GM18526 (cell line): ENCODE results near the gene BABAM2.

Experiments used
- POLR2A ChIP-seq: IDR thresholded peaks from 3 replicates; pipeline ENCODE4 v1.6.1; 2011; ENCODE audit not compliant: insufficient read length; ENCODE audit errors: extremely low read depth

BABAM2 gene

DNA sequence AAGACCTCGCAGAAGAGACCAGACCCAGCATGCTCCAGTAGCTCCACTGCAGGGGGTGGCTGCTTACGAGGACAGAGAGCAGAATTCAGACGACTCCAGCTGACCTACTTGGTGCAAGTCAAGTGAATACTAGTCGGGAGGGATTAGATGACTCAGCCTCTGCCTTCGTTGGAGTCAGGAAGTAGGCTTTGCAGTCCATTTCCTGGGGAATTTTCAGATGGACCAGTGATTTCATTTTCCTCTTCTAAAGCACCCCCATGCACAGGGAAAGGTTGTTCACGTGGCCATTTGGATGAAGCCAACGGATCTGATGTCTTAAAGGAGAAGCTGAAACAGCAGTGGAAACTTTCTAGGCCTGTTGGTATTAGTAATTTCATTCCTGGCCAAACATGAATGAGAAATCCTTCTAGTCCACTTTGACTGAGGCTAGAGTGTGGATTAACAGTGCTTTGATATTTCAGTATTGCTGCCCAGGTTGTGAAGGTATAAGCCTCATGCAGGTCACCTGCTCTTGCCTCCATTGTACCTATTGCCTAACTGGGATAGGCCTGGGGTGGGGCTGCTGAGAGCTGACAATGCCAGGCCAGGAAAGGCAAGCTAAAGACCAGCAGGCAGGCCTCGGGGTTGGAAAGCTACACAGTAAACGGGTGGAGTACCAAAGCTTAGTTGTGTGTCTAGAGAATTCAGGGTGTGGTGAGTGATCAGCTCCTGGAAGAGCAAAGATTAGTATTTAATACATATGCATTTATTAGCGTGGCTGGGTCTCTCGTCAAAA lies 384.6 kb downstream of the BABAM2 start:
- no peak for TF ChIP-seq POLR2A

DNA sequence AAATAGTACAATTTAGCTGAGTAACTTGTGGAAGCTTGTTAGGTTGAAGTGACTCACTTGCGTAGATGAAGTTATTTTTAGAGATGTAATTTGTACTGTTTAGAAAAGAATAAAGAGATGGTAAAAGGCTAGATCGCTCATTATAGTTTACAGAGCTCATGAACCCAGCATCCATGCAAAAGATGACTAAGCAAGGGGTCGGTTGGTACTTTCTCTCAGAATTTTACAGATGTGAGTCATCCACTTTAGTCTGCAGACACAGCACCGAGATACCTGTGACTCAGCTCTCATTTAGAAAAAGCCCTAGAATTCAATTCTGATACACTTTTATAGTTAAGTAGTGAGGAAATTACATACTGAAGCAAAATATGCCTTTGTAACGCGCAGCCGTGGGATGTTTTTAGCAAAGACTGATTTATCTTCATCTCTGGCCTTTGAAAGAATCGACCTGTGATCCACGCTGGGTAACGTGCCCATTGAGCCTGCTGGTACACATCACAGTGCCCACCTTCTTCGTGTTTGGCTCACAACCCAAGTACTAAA lies 385.6 kb downstream of the BABAM2 start:
- TF ChIP-seq POLR2A: no peak

GRCh38 chr2:28276807-28277206 lies 386.3 kb downstream of the BABAM2 start:
- TF ChIP-seq POLR2A: no peak

DNA sequence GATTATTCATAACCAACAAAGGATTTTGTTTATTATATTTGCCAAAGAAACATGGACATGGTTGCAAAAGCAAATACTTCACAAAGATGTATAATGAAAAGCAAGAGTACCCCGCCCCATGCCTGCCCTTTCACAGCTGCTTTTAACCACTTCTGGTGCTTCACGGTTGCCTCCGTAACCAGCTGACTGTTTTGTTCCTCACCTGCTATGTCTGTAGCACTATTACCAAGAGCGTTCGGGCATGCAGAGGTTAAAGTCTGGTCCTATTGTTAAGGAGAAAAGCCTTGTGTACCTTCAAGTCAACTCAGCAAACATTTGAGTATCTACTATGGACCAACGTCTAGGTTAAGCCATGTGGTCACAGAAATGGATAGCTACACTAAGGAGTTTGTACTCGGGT lies 386.9 kb downstream of the BABAM2 start:
- TF ChIP-seq POLR2A: no peak

DNA sequence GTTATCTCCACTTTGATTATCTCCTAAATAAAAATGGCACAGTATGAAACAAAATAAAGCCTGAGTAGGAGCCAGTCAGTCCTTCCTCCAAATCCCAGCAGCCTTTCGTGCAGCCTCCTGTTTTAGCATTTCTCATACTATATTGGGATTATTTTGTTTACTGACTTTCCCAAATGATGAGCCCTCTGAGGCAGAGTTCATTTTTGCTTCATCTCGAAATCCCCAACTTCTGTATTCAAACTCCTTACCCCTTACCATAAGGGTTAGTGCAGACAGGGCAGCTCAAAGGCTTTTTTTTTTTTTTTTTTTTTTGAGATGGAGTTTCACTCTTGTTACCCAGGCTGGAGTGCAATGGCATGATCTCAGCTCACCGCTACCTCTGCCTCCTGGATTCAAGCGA lies 388.8 kb downstream of the BABAM2 start:
- TF ChIP-seq POLR2A: no peak

DNA sequence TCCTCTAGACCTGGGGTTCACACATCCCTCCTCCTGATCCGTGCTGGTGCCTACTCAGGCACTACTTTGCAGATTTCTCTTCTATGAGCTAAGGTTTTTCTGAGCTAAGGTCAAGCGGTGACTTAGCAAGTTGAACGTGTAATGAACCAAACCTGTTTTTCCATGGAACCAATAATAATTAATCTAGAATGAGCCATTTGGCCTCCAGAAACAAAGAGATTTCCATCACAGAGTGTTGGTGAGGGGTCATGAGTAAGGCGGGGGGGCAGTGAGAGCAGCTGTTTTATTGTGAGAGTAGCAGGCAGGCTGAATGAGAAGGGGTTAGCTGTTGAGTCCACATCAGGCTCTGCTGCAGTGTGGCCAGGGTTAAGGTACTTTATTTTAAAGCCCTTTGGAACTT lies 390.1 kb downstream of the BABAM2 start:
- no peak for TF ChIP-seq POLR2A

DNA sequence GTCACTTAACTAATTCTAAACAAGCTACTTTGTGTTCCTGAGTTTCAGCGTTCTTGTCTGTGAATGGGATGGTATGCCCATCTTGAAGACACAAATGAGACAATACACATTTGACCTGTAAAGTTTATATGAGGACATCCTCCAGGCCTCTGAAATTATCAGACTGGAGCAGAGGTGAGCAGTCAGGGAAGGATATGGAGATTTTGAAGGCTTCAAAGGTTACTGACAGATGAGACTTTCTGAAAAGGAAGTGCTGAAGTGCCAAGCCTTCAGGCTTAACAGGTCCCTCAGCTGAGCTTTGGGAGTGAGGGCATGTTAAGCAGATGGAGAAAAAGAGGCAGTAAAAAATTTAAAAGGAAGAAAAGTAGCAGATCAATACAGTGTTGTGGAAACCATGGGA lies 391.2 kb downstream of the BABAM2 start:
- no peak for TF ChIP-seq POLR2A

GRCh38 chr2:28282248-28282647 lies 391.7 kb downstream of the BABAM2 start:
- TF ChIP-seq POLR2A: no peak

DNA sequence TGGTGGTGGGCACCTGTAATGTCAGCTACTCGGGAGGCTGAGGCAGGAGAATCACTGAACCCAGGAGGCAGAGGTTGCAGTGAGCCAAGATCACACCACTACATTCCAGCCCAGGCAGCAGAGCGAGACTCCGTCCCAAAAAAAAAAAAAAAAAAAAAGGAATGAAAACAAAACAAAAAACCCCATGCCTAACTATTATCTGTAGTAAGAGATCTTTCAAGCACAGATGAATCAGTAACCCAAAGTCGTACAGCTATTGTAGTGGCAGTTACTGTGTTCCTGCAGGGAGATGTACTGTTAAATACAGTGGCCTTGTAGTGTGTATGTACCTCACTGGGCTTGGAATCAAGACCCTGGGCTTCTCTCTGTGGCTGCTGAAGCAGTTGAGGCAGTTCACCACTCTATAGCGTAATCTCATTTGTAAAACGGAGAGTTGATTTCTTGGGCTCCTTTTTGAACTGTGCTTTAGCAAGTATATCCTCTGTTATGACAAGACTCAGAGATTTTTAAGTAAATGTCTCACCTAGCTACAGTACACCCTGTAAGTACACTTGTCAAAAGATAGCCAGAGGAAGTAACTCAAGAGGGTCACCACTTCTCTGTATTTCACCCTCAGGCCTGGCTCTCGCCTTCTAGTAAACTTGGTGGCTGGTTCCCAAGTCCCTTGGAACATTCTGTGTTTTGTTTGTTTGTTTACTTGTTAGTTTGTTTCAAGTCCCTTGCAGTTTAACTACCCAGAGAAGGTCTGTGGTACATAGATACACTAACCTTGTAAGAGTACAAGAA lies 392.5 kb downstream of the BABAM2 start:
- TF ChIP-seq POLR2A: no peak

DNA sequence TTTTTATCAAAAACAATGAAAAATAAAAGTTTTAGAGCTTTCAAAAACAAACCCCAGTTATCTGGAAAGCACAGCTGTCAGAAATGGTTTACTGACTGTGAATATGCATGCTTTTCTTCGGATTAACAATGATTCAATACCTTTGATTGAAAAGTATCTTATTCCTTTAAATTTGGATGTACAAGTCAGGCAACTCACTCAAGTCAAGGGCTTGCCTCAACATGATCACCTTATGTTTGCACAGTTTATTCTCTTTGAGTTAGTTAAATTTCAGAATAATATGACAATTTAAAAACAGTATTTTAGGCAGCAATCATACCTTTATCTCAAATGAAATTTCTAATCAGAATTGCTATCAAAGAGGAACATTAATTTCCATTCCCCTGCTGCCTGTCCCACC lies 393.3 kb downstream of the BABAM2 start:
- no peak for TF ChIP-seq POLR2A

- TF ChIP-seq POLR2A: no peak
These were observed 396.1 kb downstream of the BABAM2 start for GRCh38 chr2:28286678-28287077.

- TF ChIP-seq POLR2A: no peak
These were observed 396.9 kb downstream of the BABAM2 start for GRCh38 chr2:28287256-28287915.

DNA sequence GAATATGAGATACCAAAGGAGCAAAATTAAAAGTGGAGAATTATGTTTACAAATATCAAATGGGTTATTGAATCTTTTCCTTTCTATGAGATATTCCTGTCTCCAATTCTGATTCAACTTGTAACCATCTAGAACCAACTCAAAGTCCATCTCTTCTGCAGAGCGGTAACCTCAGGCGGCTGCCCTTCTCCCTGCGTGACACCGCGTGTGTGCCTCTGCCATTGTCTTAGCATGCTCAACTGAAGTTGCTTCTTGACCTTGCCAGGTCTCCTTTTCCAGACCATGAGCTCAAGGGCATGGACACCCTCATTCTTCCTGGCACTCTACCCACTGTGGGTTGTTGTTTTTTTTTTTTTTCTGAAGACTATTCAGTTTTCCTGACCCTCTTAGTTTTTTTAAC lies 398.1 kb downstream of the BABAM2 start:
- TF ChIP-seq POLR2A: no peak

DNA sequence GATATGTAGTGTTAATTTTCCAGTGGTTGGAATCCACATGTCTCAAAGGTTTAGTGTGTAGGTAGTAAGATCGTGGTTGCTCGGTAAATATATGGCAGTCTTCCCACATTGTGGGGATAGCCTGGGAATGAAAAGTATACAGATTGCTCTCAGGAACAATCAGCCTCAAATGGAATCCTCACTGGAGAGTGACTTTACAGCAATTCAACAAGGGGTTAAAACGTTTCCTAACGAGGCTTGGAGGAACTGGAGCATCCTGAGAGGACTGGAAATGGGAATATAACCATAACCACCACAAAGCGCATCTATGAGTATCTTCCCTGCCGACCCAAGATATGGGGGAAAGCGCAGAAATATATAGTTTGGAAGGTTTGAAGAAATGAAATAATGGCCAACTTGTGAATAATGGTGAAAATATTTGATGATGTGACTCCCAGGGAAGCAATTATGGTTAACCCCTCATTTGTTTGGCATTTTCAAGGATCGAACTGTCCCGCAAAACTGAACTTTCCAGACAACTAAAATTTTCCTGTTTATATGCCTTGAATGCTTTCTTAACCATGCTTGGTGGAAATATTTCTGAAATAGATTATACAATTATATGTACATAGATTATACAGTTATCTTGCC lies 401.4 kb downstream of the BABAM2 start:
- no peak for TF ChIP-seq POLR2A

DNA sequence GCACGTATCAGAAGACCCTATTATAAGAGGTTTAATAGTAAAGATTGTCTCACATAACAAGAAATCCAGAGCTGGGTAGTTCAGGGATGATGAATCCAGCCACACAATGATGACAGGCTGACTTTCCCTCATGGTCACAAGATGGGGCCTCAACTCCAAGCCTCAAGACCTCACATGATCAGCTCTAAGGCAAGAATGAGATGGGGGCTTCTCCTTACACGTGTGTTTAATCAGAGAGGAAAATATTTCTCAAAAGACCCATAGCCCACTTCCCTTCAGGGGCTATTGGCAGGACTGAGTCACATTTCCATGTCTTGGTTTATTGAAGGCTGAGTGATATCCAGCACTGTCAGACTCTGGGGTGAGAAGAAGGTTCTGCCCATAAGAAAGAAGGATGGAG lies 402.0 kb downstream of the BABAM2 start:
- TF ChIP-seq POLR2A: no peak
